ENCODE results near the gene MYBPC3. TPM values are rescaled to one million over a fixed set of nuclear protein-coding genes. Genes with fewer than 3 reads are reported as not detected.

The MYBPC3 gene
- total RNA-seq (1 to 10 TPM; 1.0 to 1.1 TPM), polyA plus RNA-seq (1 to 10 TPM in 1 of 2 donors, under 1 TPM in 1; 0.89 to 3.4 TPM)
- long read RNA-seq, donor 1 = 0 reads
- long read RNA-seq, donor 2 = 0 reads
- long read RNA-seq, donor 3 = 0 reads
- long read RNA-seq, donor 4 = 0 reads
- long read RNA-seq, donor 5 = 0 reads

- Histone ChIP-seq H3K4me1 (ENCODE audit: control insufficient read depth in 5 of 5, insufficient read depth in 5 of 5, low read length in 5 of 5) (peaks cover 0 to 8% (median 0%) of the 10 kb centered on the region in 5 donors), H3K27ac (ENCODE audit: low read depth in 1 of 2, low read length in 1 of 2) (peak within 1 kb of the TSS in 1 of 2 donors; percentile 95), H3K36me3 (ENCODE audit: control insufficient read depth in 4 of 4, insufficient read depth in 4 of 4, low read length in 4 of 4) (no peaks in the 10 kb centered on the region), H3K9ac (ENCODE audit: insufficient read depth in 1 of 2, low read length in 2 of 2) (no peak within 1 kb of the TSS), H3K27me3 (ENCODE audit: control insufficient read depth in 3 of 3, insufficient read depth in 3 of 3, low read length in 2 of 3) (no peaks in the 10 kb centered on the region), H3K9me3 (ENCODE audit: control insufficient read depth in 4 of 4, insufficient read depth in 3 of 4, low read length in 3 of 4) (peaks cover 0 to 2% (median 0%) of the 10 kb centered on the region in 4 donors), H3K4me3 (no peak within 1 kb of the TSS)
- ATAC-seq (ENCODE audit: insufficient read depth, low FRiP score) (no peak), DNase-seq (no peak)
- WGBS, 2 donors = 78 to 81% methylated on average over 5 of the region's 5 CpGs
- no peak for TF ChIP-seq CTCF (IDR thresholded peaks at IDR 0.05; ENCODE audit: control extremely low read depth, extremely low read depth)
Measured at GRCh38 chr11:47352556-47352955, at the start of gene MYBPC3. TSS of gene MYBPC3 (minus strand) at chr11:47352702. CDS start at chr11:47352647, 55 bp downstream.

GRCh38 chr11:47400768-47401279 lies 48.3 kb upstream of the MYBPC3 start:
- no peak for TF ChIP-seq CTCF (IDR thresholded peaks at IDR 0.05; ENCODE audit: control extremely low read depth, extremely low read depth)
- peaks cover 0 to 9% (median 6%) of the 10 kb centered on the region in 5 donors for H3K4me1 ChIP-seq (ENCODE audit: control insufficient read depth in 5 of 5, insufficient read depth in 5 of 5, low read length in 5 of 5)
- H3K9me3 ChIP-seq (ENCODE audit: control insufficient read depth in 4 of 4, insufficient read depth in 3 of 4, low read length in 3 of 4) = no peaks in the 10 kb centered on the region
- ATAC-seq (ENCODE audit: insufficient read depth, low FRiP score) (no peak), DNase-seq (peak in 1 of 3 donors; percentile 33)
- H3K9ac ChIP-seq (ENCODE audit: insufficient read depth in 1 of 2, low read length in 2 of 2) = no peak overlapping the region
- no peaks in the 10 kb centered on the region for H3K36me3 ChIP-seq (ENCODE audit: control insufficient read depth in 4 of 4, insufficient read depth in 4 of 4, low read length in 4 of 4)
- 20 to 43% methylated on average over 8 of the region's 8 CpGs for WGBS, 2 donors
- no peaks in the 10 kb centered on the region for H3K27me3 ChIP-seq (ENCODE audit: control insufficient read depth in 3 of 3, insufficient read depth in 3 of 3, low read length in 2 of 3)
- peak overlapping the region; percentile 87 to 90 for H3K27ac ChIP-seq (ENCODE audit: low read depth in 1 of 2, low read length in 1 of 2)
- H3K4me3 ChIP-seq = no peak overlapping the region

GRCh38 chr11:47399860-47400767 lies 47.6 kb upstream of the MYBPC3 start:
- no peaks in the 10 kb centered on the region for H3K27me3 ChIP-seq (ENCODE audit: control insufficient read depth in 3 of 3, insufficient read depth in 3 of 3, low read length in 2 of 3)
- WGBS, 2 donors = 7% methylated on average over 38 to 47 of the region's 47 CpGs
- no peaks in the 10 kb centered on the region for H3K9me3 ChIP-seq (ENCODE audit: control insufficient read depth in 4 of 4, insufficient read depth in 3 of 4, low read length in 3 of 4)
- H3K36me3 ChIP-seq (ENCODE audit: control insufficient read depth in 4 of 4, insufficient read depth in 4 of 4, low read length in 4 of 4) = no peaks in the 10 kb centered on the region
- peak overlapping the region; percentile 77 to 88 for H3K9ac ChIP-seq (ENCODE audit: insufficient read depth in 1 of 2, low read length in 2 of 2)
- DNase-seq = peak; percentile 53 to 67 (median 66)
- TF ChIP-seq CTCF (IDR thresholded peaks at IDR 0.05; ENCODE audit: control extremely low read depth, extremely low read depth) = no peak
- no peak for ATAC-seq (ENCODE audit: insufficient read depth, low FRiP score)
- H3K4me3 ChIP-seq = peak overlapping the region; percentile 21
- H3K4me1 ChIP-seq (ENCODE audit: control insufficient read depth in 5 of 5, insufficient read depth in 5 of 5, low read length in 5 of 5) = peaks cover 0 to 9% (median 8%) of the 10 kb centered on the region in 5 donors
- H3K27ac ChIP-seq (ENCODE audit: low read depth in 1 of 2, low read length in 1 of 2) = peak overlapping the region; percentile 87 to 90
